Endothelial cell (in vitro differentiated cells): Measurements from ENCODE around the gene MARCHF10. TPM values are rescaled to one million over a fixed set of nuclear protein-coding genes. Genes with fewer than 3 reads are reported as not detected.

Experiments used
- DNase-seq: peaks from one replicate; pipeline ENCODE4 v3.0.0; 2021; ENCODE audit warnings: low spot score
- H3K27ac Mint-ChIP-seq: one replicate; pipeline ENCODE4 v1.8.0; 2021; ENCODE audit warnings: mixed read lengths, inconsistent platforms; ENCODE audit not compliant: unreplicated experiment
- H3K27me3 Mint-ChIP-seq: one replicate; pipeline ENCODE4 v1.8.0; 2021; ENCODE audit warnings: mild to moderate bottlenecking, moderate library complexity, mixed read lengths, inconsistent platforms; ENCODE audit not compliant: unreplicated experiment
- H3K36me3 Mint-ChIP-seq: one replicate; pipeline ENCODE4 v1.8.0; 2021; ENCODE audit warnings: mild to moderate bottlenecking, low read depth, mixed read lengths, inconsistent platforms; ENCODE audit not compliant: unreplicated experiment
- H3K4me1 Mint-ChIP-seq: one replicate; pipeline ENCODE4 v1.8.0; 2021; ENCODE audit warnings: mild to moderate bottlenecking, mixed read lengths, inconsistent platforms; ENCODE audit not compliant: unreplicated experiment
- H3K4me3 Mint-ChIP-seq: one replicate; pipeline ENCODE4 v1.8.0; 2021; ENCODE audit warnings: mild to moderate bottlenecking, mixed read lengths, inconsistent platforms; ENCODE audit not compliant: unreplicated experiment
- H3K9me3 Mint-ChIP-seq: one replicate; pipeline ENCODE4 v1.8.0; 2021; ENCODE audit warnings: mixed read lengths, inconsistent platforms; ENCODE audit not compliant: unreplicated experiment
- total RNA-seq: library from RNA; stranded (reverse); fragmentation: NEBNext Ultra II Directional; extraction: Animal tissue kit (Norgen Biotek cat#: 25700); gene quantifications from one replicate; pipeline ENCODE4 v1.2.1, GENCODE V29; 2021; ENCODE audit not compliant: unreplicated experiment
- TF ChIP-seq, protein P1 (sequence below): fragments of 200-600 bp; sonication (generic); IDR thresholded peaks from one replicate; pipeline ENCODE4 v1.5.0; 2021; ENCODE audit warnings: antibody characterized with exemption; ENCODE audit not compliant: unreplicated experiment

The MARCHF10 gene
- total RNA-seq, 1 donor from 2014 or later: not detected

DNA sequence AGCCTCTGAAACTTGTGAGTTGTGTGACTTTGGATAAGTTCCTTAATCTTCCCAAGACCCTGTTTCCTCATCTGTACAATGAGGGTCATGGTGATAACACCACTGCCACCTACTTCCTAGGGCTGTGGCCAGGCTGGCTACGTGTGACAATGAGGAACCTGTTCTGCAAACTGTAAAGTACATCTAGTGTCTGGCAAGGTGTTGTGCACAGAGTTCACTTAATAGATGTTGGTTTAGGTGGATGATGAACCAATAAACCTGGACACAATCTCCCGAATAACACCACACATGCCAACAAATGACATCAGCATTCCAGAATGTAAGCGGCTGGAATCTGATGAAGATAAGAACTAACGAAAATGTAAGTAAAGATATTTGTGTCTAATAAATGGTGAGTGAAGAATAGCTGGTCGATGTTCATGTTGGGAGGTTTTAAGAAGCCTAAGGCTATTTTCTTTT lies 82.3 kb downstream of the MARCHF10 start:
- TF ChIP-seq, protein P1, sequence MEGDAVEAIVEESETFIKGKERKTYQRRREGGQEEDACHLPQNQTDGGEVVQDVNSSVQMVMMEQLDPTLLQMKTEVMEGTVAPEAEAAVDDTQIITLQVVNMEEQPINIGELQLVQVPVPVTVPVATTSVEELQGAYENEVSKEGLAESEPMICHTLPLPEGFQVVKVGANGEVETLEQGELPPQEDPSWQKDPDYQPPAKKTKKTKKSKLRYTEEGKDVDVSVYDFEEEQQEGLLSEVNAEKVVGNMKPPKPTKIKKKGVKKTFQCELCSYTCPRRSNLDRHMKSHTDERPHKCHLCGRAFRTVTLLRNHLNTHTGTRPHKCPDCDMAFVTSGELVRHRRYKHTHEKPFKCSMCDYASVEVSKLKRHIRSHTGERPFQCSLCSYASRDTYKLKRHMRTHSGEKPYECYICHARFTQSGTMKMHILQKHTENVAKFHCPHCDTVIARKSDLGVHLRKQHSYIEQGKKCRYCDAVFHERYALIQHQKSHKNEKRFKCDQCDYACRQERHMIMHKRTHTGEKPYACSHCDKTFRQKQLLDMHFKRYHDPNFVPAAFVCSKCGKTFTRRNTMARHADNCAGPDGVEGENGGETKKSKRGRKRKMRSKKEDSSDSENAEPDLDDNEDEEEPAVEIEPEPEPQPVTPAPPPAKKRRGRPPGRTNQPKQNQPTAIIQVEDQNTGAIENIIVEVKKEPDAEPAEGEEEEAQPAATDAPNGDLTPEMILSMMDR: no peak
- Mint-ChIP-seq H3K27ac (no peak overlapping the region), H3K4me1 (peaks cover 30% of the 10 kb centered on the region), H3K4me3 (no peak overlapping the region), H3K27me3 (no peaks in the 10 kb centered on the region), H3K9me3 (no peaks in the 10 kb centered on the region), H3K36me3 (no peaks in the 10 kb centered on the region)
- DNase-seq: no peak

DNA sequence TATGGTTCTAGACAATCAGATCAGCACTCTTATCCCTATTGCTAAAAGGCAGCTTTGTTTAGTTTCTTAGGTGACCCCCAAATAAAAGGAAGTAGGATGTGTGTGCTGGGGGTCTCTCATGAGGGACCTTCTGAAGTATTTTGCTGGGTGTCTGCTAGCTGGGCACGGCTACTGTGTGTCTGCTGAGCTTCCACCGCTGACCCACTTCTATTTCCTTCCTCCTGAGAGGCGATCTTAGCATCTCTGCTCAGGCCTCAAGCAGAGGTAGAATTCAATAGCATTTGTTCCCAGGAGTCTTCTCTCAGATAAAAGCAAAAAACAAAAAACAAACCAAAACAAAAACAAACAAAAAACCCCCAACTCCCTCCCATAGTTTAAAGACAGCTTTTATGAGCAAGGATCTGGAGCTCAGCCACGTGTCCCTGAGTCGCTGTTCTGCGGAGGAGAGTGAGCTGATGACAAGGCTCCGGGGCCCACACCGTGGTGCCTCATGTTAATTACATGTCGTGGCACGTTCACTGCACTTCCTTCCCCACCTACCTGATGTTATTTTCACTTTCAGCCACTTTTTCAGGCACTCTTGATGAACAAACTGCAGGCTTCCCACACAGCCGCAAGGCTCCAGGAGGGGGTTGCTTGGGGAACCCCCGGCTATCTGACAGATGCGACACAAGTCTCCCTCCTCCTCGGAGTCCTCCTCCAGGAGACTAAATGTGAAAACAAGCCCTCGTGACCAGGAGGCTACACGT lies 83.5 kb downstream of the MARCHF10 start:
- Mint-ChIP-seq H3K27me3 (no peaks in the 10 kb centered on the region), H3K4me1 (peaks cover 30% of the 10 kb centered on the region), H3K4me3 (no peak overlapping the region), H3K27ac (peak overlapping the region; percentile 53), H3K36me3 (no peaks in the 10 kb centered on the region), H3K9me3 (no peaks in the 10 kb centered on the region)
- TF ChIP-seq, protein P1: no peak
- DNase-seq: no peak

DNA sequence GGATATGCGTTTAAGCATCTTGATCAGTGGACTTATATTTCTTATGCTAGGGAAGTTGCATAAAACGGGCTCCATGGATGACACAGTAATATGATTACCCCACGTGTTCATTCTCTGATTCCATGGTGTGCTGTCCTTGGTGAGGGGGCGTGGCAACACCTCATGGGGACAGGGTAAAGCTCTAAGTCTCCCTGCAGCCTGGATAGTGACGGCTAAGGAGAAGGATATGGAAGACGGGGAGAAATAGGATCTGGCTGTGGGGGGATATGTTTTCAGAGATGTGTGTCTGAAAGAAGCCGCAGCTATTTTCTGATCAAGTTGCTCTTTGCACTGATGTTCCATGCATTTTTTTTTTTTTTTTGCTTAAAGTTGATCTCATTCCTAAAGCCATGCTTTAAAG lies 84.3 kb downstream of the MARCHF10 start:
- Mint-ChIP-seq H3K27me3 (no peaks in the 10 kb centered on the region), H3K4me3 (no peak overlapping the region), H3K4me1 (peaks cover 30% of the 10 kb centered on the region), H3K9me3 (no peaks in the 10 kb centered on the region), H3K36me3 (no peaks in the 10 kb centered on the region), H3K27ac (no peak overlapping the region)
- no peak for DNase-seq
- TF ChIP-seq, protein P1: no peak

DNA sequence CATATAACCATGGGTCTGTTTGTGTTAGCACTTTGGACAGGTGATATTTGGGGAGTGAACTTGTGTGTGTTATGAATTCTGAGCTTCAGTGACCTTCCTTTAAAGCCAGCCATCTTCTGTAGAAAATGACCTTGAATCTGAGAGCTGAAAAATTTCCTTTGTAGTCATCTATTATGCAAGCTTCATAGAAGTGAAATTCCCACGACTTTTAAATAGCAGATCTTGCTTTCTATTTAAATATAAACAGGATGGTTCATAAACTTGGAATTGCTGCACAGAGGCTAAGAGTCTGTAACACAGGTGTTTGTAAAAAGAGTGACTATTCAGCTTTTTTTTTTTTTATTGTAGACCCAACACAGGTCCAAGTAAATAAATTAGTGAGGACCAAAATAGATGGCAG lies 85.5 kb downstream of the MARCHF10 start:
- Mint-ChIP-seq H3K4me3 (no peak overlapping the region), H3K36me3 (no peaks in the 10 kb centered on the region), H3K27me3 (no peaks in the 10 kb centered on the region), H3K4me1 (peaks cover 27% of the 10 kb centered on the region), H3K9me3 (no peaks in the 10 kb centered on the region), H3K27ac (no peak overlapping the region)
- TF ChIP-seq, protein P1: no peak
- no peak for DNase-seq

DNA sequence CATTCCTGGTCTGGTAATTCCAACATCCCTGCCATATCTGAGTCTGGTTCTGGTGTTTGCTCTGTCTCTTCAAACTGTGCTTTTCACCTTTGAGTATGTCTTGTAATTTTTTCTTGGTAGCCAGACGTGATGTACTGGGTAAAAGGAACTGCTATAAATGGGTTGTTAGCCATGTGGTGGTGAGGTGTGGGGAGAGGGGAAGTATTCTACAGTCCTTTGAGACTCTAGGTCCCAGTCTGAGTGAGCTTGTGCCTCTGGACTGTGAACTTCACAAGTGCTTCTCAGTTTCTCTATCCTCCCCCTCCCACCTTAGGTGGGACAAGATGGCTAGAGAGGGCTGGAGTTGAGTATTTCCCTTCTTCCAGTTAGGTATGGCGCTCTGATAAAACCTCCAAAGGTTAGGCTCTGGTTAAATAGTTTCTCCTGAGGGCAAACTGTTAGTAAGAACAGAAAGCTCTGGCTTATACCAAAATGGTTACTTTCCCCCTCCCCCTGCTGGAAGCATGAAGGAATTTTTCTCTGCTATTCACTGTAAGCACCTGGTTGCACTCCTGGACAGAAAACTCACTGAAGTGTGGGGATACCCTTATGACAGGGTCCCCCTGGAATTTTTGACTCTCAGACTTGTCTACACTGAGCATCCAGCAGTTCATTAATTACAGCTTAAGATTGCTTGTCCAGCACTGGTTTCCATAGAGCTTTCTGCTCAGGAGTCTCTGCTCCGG lies 87.8 kb downstream of the MARCHF10 start:
- Mint-ChIP-seq H3K4me3 (no peak overlapping the region), H3K27me3 (no peaks in the 10 kb centered on the region), H3K4me1 (peaks cover 19% of the 10 kb centered on the region)

More for the DNA sequence above, 87.8 kb downstream of the MARCHF10 start:
- no peaks in the 10 kb centered on the region for H3K36me3 Mint-ChIP-seq
- H3K9me3 Mint-ChIP-seq: no peaks in the 10 kb centered on the region
- no peak for DNase-seq
- TF ChIP-seq, protein P1: peak; percentile 46
- no peak overlapping the region for H3K27ac Mint-ChIP-seq
